Left colon (tissue), 2 donors: ENCODE data around the gene TLR6. TPM values are rescaled to one million over a fixed set of nuclear protein-coding genes. Genes with fewer than 3 reads are reported as not detected.
A peak's percentile ranks its signal among the peaks of the same experiment; 100 is the strongest.
"Not testable (repeated sequence)": the region's sequence is repeated elsewhere in the genome, so short reads cannot be mapped to it uniquely, and the experiment has no call there.

Experiments used
- ATAC-seq: fragments of 200-7000 bp; cut with Tn5 transposase; one replicate; pipeline ENCODE4 v1.9.1; 2020; ENCODE audit warnings: mild to moderate bottlenecking, moderate library complexity
- DNase-seq, 2 donors: peaks; one replicate each; pipeline ENCODE4 v3.0.0-alpha.2; 2020
- intact Hi-C, 2 donors: fragments of 100-400 bp; cut with DNase I in 1 of 2; cut with micrococcal nuclease in 1 of 2; formaldehyde crosslinking; loops; one replicate each; pipeline versions ENCODE4 v1.11.2 to v1.14.0; 2022; cut with DNase I, micrococcal nuclease
- total RNA-seq, 2 donors: library from RNA; stranded (reverse); fragmentation: NEBNext Ultra II Directional; extraction: Animal tissue kit (Norgen Biotek cat#: 25700); gene quantifications; one replicate each; pipeline ENCODE4 v1.2.1, GENCODE V29; 2021
- donor health status: DM: no; HTN: no; CAD: no.
- donor health status: DM: yes; HTN: yes; CAD: no.

TLR6 gene
- total RNA-seq, 2 donors from 2014 or later = 1.4 to 2.7 TPM

DNA sequence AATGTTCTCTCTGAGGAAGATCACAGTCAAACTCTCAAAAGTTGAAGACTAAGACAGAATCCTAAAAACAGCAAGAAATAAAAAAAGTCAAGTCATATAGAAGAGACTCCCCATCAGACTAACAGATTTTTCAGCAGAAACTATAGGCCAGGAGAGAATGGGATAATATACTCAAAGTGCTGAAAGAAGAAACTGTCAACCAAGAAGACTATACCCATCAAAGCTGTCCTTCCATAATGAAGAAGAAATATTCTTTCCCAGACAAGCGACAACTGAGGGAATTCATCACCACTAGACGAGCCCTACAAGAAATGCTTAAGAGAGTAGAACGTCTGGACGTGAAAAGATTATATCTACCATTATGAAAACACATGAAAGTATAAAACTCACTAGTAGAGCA is 22.0 kb downstream of the TLR6 start:
- DNase-seq (no peak), ATAC-seq (no peak)
- intact Hi-C loops = no loop called here

DNA sequence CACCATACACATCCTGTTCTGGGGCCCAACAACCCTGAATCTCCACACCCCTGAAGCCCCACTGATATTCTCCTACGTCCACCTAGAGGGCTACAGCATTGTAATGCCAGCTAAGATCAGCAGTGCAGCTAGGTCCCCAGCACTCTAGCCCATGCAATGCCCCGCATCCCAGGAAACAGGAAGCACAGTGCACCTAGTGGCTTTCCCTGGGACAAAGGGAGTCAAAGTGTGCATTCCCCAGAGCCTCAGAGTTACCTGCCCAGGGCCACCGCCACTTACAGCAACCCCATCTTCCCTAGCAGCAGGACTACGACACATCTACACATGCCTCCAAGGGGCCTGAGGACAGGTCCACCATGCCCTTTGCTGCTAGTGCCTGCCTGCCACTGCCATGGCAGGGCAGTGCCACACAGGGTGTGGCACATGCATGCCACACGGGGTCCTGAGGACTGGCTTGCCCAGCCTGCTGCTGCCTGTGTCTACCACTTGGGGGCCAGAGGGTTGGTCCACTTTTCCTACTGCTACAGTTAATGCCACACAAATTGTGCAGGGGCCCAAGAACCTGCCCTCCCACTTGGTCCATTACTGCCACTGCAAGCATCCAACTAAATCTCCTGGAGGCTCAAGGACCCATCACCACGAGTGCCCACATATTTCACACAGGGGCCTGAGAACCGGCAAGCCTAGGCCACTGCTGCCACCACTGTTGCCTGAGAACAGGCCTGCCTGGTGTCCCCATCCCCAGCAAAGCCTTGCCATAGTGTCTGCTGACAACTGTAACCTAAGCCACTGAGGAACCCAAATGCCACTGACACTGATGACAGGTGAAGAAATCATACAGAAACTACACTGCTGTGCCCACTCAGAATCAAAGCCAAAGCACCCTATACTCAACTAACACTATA is 23.7 kb downstream of the TLR6 start:
- no peak for ATAC-seq
- no peak for DNase-seq
- intact Hi-C loops = no loop called here

DNA sequence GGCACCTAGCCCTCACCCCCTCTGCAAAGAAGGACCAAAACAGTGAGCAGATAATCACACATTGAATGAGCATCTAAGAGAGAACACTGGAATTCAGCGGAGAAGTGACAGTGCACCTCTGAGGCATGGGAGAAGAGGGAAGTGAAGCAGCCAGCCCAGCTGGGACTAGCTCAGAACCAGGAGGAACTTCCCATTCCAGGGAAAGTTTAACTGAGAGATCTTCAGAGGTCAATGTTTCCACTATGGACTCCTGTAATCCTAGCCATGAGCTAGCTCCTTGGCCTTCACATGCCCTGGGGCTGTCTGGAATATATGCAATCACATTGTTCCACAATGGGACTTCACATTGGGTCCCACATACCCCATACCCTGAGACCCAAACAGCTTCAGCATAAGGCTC is 24.4 kb downstream of the TLR6 start:
- ATAC-seq (no peak), DNase-seq (no peak)
- intact Hi-C loops = no loop called here

DNA sequence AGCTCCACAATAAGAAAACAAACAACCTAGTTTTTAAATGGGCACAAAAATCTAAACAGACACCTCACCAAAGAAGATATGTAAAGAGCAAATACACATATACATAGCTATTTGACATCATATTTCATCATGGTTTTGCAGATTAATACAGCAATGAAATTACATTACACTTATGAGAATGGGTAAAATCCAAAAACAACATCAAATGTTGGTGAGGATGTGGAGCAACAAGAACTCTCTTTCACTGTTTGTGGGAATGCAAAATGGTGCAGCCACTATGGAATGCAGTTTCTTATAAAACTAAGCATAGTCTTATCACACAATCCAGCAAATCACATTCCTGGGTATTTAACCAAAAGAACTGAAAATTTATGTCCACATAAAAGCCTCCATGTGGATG is 25.0 kb downstream of the TLR6 start:
- intact Hi-C loops = no loop called here
- ATAC-seq (no peak), DNase-seq (no peak)

DNA sequence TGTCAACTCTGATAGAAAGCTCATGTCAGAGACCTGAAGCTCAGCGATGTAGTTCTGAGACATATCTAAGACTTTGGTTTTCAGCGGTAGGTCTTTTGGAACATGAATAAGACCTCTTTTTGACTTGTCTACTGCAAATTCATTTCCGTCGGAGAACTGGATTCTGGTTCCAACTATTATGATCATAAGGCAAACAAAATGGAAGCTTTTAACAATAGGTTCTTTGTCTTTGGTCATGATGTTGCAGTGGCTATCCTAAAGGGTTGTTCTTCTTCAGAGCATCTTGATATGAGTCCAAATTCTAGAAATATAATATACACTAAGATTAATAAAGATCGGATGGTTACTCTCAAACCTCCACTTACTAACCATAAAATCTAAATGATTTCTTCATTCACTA is 27.4 kb downstream of the TLR6 start:
- intact Hi-C loops = no loop called here

DNA sequence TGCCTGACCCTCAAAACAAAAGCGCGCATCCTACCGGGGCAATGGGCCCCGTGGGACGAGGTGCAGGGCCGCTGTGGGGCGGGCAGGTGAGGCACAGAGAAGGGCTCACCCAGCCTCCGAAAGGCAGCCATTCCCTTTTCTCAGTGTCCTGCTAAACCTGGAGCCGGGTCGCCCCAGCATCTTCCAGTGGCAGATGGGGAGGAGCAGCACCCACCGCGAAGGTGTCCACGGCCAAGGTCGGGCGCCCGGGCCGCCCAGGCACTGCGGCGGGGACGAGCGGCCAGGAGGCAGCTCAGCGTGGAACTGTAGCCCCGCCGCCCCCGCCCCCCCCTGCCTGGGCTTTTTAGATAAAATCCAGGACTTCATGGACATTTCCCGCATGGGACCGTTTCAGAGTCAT is 32.9 kb downstream of the TLR6 start:
- DNase-seq (no peak), ATAC-seq (no peak)
- intact Hi-C loops = no loop called here

More for the DNA sequence above, 27.4 kb downstream of the TLR6 start:
- ATAC-seq = peak; percentile 17
- DNase-seq = no peak

DNA sequence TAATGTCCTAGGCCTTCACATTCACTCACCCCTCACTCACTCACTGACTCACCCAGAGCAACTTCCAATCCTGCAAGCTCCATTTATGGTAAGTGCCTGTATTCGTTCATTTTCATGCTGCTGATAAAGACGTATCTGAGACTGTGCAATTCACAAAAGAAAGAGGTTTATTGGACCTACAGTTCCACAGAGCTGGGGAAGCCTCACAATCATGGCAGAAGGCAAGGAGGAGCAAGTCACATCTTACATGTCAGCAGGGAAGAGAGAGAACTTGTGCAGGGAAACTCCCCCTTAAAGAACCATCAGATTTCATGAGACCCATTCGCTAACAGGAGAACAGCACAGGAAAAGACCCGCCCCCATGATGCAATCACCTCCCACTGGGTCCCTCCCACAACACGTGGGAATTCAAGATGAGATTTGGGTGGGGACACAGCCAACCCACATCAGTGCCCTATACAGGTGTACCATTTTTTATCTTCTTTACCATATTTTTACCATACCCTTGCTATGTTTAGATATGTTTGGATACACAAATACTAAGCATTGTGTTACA is 33.8 kb downstream of the TLR6 start:
- no peak for DNase-seq
- intact Hi-C loops = no loop called here
- no peak for ATAC-seq

DNA sequence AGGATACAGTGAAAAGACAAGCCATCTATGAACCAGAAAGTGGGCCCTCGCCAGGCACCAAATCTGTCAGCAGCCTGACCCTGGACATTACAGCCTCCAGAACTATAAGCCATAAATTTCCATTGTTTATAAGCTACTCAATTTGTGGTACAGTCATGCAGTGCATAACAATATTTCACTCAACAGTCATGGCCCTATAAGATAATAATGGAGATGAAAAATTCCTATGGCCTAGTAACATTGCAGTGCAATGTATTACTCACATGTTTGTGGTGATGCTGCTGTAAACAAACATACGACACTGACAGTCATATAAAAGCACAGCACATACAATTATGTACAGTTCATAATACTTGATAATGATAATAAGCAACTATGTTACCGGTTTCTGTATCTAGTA is 34.9 kb downstream of the TLR6 start:
- ATAC-seq (no peak), DNase-seq (no peak)
- intact Hi-C loops = no loop called here

DNA sequence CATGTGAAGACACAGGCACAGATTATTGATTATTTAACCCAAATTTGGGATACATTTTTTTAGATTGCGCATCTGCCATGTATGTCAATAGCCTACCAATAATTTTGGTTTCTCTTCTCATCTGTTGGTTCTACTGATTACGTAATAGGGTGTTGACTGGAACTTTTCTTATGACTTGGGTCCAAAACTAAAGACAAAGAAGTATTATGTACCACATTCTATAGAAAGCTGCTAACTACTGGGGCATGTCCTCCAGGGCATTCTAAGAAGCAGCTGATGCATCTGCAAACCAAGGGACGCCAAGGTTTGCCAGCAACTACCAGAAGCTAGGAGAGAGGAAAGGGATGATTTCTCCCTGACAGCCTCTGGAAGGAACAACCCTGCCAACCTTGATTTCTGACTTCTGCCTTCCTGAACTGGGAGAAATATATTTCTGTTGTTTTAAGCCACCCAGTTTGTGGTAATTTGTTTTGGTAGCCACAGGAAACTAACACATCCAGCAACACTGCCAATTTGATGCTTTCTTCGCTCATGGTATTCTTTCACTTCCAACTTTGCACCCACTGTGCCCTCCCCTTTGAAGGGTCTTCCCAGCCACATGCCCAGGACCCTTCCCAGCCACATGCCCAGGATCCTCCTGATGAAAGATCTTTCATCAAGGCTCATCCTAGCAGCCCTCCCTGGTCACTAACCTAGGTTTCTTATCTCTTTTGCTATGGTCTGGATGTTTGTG is 36.1 kb downstream of the TLR6 start:
- DNase-seq = no peak
- intact Hi-C loops = no loop called here

DNA sequence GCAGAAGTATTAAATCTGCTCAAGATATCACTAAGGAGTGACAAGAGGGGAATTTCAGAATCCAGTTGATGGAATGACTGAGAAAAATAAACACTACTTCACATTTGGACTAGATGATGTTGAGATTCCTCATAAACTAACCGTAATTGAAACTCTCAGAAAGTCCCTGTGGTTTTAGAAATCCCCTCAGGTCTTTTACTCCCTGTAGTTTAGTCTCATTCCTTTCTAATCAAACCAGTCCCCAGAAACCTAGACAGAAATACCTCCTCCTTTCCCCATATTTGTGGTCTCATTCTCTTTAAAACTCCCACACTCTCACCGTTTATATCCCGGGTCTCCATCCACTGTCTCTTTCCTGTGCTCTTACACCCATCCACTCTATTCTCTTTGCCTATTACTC is 37.0 kb downstream of the TLR6 start:
- no peak for ATAC-seq
- intact Hi-C loops = no loop called here
- DNase-seq = no peak

More for the DNA sequence above, 36.1 kb downstream of the TLR6 start:
- no peak for ATAC-seq

DNA sequence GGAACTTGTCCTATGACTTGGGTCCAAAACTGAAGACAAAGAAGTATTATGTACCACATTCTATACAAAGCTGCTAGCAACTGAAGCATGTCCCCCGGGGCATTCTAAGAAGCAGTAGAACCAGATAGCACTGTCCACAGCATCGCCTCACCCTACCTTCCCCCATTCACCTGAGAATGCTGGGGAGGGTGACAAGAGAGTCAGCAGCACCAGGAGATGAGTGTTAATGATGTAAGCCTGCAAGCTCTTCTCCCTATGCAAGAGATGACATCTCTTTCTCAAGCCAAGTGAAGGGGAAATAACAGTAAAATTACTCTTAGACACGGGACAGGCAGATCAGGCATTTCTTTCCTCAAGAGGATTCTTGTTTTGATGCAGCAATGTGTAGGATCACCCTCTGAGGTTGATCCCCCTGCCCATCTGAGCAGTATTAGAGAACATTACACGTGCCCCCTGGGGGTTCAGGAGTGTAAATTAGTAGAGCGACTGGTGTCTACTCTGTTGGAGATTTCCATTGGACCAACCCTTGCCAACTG is 38.1 kb downstream of the TLR6 start:
- DNase-seq (no peak), ATAC-seq (no peak)
- intact Hi-C loops = no loop called here

DNA sequence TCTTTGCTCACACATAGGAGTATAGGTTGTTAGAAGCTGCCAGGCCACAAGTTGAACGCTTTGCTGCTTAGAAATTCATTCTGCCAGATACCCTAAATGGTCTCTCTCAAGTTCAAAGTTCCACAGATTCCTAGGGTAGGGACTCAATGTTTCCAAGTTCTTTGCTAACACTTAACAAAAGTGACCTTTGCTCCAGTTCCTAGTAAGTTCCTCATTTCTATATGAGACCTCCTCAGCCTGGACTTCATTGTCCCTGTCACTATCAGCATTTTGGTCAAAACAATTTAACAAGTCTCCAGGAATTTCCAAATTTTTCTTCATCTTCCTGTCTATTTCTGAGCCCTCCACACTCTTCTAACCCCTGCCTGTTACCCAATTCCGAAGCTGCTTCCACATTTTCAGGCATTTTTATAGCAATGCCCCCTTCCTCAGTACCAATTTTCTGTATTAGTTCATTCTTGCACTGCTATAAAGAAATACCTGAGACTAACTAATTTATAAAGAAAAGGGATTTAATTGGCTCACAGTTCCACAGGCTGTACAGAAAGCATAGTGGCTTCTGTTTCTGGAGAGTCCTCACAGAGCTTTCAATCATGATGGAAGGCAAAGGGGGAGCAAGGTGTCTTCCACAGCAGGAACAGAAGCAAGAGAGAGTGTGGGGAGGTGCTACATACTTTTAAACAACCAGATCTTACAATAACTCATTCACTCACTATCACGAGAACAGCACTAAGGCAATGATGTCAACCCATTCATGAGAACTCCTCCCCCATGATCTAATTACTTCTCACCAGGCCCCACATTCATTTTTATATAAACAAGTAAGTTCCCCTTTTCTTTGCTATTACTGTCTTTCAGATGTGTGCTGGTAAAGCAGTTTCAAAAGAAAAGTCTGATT is 40.5 kb downstream of the TLR6 start:
- ATAC-seq (peak; percentile 45), DNase-seq (no peak)
- intact Hi-C loops = no loop called here

DNA sequence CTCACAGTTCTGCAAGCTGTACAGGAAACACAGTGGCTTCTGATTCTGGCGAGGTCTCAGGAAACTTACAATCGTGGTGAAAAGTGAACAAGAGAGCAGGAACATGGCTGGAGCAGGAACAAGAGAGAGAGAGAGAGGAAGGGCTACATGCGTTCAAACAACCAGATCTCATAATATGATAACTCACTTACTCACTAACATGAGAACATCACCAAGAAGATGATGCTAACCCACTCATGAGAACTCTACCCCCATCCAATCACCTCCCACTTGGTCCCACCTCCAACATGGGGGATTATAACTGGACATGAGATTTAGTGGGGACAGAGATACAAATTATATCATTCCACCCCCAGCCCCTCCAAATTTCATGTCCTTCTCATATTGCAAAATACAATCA is 42.2 kb downstream of the TLR6 start:
- no peak for DNase-seq
- intact Hi-C loops = no loop called here
- no peak for ATAC-seq

DNA sequence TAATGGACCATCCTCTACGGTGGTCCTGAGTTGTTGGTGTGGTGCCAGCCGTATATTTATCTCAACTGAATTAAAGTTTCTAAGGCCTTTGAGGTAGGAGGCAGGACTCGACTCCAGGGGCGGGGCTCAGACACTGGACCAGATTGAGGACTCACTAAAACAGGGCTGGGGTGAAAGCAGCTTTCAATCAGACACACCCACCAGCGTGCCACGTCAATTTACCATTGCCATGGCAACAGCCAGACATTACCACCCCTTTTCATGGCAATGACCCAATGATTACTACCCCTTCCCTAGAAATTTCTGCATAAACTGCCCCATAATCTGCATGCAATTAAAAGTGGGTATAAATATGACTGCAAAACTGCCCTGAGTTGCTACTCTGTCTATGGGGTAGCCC is 45.3 kb downstream of the TLR6 start:
- intact Hi-C loops = no loop called here
- ATAC-seq (no peak), DNase-seq (no peak)

DNA sequence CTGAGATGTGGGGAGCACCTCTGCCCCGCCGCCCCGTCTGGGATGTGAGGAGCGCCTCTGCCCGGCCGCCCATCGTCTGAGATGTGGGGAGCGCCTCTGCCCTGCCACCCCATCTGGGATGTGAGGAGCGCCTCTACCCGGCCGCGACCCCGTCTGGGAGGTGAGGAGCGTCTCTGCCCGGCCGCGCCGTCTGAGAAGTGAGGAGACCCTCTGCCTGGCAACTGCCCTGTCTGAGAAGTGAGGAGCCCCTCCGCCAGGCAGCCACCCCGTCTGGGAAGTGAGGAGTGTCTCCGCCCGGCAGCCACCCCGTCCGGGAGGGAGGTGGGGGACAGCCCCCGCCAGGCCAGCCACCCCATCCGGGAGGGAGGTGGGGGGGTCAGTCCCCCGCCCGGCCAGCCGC is 49.2 kb downstream of the TLR6 start:
- intact Hi-C loops, ATAC-seq, DNase-seq: not testable (repeated sequence)

DNA sequence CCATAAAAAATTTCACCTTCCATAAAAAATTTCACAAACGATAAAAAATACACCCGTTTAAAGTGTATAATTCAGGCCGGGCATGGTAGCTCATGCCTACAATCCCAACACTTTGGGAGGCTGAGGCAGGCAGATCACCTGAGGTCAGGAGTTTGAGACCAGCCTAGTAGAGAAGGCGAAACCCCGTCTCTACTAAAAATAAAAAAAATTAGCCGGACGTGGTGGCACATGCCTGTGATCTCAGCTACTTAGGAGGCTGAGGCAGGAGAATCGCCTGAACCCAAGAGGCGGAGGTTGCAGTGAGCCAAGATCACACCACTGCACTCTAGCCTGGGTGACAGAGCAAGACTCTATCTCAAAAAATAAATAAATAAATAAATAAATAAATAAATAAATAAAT is 50.4 kb downstream of the TLR6 start:
- ATAC-seq, DNase-seq, intact Hi-C loops: not testable (repeated sequence)

DNA sequence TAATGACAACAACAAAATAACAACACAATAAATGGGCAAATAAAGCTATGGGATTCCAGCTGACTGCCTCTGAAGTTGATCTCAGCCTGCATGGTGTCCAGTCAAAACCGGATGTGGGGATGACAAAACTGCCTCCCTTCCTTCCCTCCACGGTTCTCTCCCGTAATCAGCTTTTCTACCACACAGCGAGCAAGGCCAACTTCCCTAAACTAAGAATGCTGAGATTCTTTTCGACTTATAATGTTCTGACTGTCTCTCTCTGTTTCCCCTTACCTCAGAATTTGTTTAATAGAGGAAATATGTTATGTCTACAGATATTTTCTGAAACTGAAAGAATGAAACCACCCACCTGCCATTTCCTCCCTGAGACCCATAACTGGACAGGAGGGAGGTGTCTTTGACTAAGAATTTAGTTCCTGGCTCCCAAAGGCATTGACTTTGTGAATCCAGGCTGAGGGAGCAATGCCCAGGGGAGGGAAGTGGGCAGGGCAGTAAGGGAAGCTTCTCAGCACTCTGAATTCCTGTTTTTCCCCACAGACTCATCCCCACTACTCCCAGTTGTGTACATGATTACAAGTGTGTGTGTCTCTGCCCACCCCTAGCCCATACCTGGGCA is 51.0 kb downstream of the TLR6 start:
- intact Hi-C loops = no loop called here
- ATAC-seq = peak; percentile 17
- DNase-seq = peak in 1 of 2 donors; percentile 38

DNA sequence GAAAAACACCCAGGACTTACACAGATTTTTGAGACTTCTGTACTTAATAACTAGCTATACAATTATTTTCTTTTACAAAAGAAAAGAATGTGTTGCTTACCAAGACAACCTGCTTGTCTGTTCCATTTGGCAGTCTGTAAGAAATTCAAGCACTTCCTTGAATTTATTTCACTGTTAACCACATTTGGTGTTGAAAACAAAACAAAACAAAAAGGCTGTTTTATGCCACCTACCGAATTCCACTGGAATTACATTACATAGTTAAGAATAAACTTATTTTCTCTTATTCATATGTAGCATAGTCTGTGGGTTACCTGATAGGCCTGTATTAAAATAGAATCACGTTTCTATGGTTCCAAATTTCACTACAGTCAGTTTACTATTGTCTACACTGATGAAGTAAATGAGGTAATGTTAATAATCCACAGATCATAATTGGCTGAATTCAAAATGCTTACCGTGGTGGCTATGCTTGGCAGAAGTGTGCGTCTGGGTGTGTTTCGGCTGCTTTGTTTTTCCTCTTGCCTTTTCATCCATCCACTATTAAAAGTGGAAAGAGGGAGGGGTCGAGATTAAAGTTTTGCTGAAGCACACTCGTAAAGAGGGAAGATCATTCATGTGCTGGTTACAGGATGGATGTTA is 51.8 kb downstream of the TLR6 start, which contains the start of gene TLR1:
Gene TLR1, minus strand, starts transcription at position 138 of the 642 bp plus-strand sequence. CDS start 5,960 bp downstream, outside the sequence.
- ATAC-seq (peak; percentile 74), DNase-seq (no peak)
- intact Hi-C loops = no loop called here
